HG03135 (cell line): Measurements from ENCODE around the gene NR2C2.
"Not testable (repeated sequence)": the region's sequence is repeated elsewhere in the genome, so short reads cannot be mapped to it uniquely, and the experiment has no call there.

Experiments
- ATAC-seq: cut with Tn5 transposase; IDR thresholded peaks from one replicate; pipeline ENCODE4 v1.9.1; 2021; ENCODE audit warnings: mild to moderate bottlenecking, moderate library complexity; ENCODE audit not compliant: unreplicated experiment

Gene NR2C2

GRCh38 chr3:14957153-14957552 lies 9.8 kb downstream of the NR2C2 start:
- ATAC-seq, result no peak

DNA sequence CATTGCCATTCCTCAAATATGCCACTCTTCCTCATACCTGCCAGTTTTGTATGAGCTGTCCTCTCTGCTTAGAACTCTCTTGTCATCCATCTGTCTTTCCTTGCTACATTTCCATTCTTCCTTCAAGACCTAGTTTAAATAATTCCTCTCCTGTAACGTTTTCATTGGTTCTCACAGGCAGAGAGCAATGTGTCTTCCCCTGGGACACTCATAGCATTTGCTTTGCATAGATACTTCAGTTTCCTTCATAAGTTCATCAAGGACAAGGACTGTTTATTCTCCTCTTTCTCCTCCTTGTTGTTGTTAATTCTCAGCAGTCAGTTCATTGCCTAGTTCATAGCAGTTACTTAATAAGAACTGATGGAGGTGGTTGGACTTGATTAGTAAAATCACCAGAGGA lies 10.5 kb downstream of the NR2C2 start:
- ATAC-seq, result no peak

DNA sequence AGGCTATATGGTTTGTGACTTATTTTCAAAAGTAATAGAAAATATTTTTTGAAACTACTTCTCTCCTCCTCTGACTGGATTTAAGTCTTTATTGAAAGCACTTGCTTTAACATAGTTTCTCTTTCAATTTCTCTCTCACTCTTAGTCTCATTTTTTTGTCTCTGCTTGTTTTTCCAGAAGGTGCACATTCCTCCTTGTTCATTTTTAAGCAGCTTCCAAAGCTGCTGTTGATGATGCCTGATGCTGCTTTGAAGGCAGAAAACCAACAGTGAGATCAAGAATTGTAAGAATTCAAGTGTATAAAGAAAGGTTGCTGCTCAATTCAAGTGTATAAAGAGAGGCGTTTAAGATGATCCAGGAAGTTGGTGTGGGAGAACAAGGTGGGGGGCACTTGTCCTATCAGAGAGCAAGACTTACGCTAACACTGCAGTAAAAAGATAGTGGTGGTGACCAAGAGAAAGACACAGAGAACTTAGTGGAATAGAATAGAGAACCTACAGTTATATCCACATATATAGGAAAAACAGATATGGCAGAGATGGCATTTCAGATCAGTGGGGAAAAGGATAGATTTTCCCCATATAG lies 12.1 kb downstream of the NR2C2 start:
- no peak for ATAC-seq

DNA sequence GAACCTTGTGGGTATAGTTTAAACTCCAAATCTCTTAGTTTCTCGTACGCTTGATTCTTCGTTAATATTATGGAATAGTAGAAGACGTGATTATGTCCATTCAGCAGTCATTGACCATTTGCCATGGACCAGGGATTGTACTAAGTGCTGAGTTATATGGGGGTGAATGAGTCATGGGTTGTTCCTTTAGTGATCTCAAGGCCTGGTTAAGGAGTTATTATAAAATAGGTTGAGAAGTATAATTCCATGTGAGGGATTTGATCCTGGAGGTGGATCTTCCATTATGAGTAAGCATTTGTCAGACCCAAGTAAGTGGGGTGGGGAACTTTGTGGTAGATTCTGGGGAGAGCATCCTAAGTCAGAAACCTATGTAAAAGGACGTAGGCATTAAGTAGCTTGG lies 15.4 kb downstream of the NR2C2 start:
- ATAC-seq, result no peak

- no peak for ATAC-seq
Measured at GRCh38 chr3:14967285-14967684, 19.9 kb downstream of the NR2C2 start.

DNA sequence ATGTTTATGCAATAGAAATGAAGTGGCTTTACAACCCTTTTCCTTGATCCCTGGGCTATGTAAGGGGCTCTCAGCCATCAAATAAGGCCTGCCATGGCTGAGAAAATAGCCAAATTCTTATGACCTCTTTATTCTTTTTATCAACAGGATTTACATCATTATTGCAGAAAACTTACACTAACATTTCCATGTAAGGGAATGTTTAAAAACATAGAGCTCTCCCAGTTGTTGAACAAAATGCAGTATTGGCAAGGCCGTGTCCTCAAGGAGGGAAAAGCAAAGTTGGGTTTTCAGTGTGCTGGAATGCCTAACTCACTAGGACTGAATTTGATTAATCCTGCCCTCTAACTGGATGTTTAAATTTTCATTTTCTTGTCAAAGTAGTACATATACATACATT lies 22.3 kb downstream of the NR2C2 start:
- no peak for ATAC-seq

GRCh38 chr3:14976317-14976716 lies 28.9 kb downstream of the NR2C2 start:
- ATAC-seq, result no peak

GRCh38 chr3:14980689-14981088 lies 33.3 kb downstream of the NR2C2 start:
- peak; percentile 66 for ATAC-seq

DNA sequence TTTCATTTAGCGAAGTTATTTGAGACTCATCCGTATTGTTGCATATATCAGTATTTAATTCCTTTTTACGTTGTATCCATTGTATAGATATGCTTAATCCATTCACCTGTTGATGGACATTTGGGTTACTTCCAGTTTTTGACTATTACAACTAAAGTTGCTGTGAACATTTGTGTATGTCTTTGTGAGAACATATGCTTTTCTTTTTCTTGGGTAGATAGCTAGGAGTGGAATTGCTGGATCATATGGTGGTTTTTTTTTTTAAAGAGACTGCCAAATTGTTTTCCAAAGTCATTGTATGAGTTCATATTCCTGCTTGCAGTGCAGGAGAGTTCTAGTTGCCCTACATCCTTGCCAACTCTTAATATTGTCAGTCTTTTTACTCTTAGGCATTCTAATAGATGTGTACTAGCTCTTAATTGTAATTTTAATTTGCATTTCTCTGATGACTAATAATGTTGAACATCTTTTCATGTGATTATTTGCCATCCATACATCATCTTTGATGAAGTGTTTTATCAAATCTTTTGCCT lies 37.3 kb downstream of the NR2C2 start:
- ATAC-seq, result no peak

DNA sequence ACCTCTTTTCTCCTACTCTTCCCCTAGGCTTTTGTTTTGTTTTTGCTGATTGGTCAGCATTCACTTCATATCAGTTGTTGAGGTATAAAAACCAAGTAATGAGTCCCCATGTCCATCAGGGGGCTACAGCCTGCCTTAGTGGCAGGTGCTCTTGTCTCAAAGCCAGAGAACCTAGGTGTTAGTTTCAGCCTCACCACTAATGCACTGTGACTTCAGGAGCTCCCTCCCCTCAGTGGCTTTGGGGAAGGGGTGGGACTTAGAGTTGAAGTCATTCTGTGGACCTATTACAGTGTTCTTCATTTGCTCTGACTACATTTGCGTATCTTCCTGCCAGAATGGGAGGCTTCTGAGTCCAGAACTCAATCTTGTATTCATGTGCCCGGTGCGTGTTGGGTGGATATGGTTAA lies 41.6 kb downstream of the NR2C2 start:
- ATAC-seq, result peak; percentile 100

- ATAC-seq, result no peak
Measured at GRCh38 chr3:14989943-14990779, 42.8 kb downstream of the NR2C2 start.

DNA sequence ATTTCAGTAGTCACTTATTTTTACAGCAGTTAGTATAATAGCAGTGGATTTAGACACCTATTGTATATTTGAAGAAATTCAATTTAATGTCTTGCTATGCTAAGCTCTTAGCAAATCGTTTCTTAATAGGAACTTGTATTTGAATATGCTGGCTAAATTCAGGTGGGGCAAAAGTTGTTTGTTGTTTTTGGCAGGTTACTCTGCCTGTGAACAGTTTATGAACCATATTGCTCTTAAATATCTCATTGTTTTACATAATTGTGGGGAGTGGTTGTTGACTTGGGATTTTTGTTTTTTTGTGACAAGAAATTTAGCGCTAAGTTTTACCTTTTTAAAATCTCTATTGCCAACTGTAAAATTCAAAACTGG lies 43.4 kb downstream of the NR2C2 start:
- no peak for ATAC-seq

- ATAC-seq, result no peak
Measured at GRCh38 chr3:14991151-14991742, 43.9 kb downstream of the NR2C2 start.

DNA sequence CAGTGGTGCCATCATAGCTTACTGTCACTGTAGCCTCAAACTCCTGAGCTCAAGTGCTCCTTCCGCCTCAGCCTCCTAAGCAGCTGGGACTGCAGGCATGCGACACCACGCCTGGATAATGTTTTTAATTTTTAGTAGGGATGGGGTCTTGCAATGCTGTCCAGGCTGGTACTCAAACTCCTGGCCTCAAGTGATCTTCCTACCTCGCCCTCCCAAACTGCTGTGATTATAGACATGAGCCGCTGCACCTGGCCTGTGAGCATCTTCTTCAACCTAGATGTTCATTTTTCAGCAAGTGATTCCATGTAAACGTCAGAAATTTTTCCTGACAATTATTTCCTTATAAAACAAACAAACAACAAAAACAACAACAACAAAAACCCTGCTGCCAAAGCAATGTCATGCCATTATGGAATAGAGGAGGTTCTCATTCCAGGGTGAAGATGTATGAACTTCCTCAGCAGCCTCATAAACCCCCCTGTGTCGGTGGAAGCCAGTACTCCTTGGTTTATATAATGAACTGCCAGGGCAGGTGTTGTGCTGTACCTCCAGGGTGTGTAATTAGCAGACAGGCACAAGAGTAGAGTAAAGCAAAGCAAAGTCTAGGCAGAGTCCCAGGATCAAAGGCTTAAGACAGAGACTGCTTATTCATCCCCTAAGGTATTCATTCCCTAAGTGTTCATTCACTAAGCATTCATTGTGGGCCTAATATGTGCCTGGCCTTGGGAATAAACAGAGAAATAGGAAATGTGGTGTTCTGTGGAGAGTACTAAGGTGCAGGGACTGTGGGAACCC lies 44.6 kb downstream of the NR2C2 start:
- no peak for ATAC-seq

GRCh38 chr3:14997941-14998340 lies 50.6 kb downstream of the NR2C2 start:
- no peak for ATAC-seq

- not testable (repeated sequence) for ATAC-seq
Measured at GRCh38 chr3:14999182-14999581, 51.8 kb downstream of the NR2C2 start.

DNA sequence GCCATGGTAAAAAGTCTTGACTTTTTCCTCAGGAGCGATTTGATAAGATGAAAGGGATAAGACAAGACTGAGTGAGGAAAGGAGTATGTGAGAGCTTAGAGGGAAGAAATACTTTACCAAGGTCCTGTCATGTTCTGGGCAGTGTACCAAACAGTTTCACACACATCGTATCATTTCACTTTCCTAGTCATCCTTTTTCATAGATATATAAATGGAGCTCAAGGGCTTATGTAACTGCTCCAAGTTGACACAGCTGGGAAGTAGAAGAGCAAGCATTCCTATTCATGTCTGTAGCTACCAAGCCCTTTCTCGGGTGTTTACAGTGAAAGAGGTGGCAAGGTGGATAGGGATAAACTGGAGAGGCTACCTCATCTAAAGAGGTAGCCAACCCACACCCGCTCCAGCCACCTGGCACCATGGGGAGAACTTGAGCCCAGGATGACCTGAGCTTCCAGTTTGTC lies 60.3 kb downstream of the NR2C2 start:
- ATAC-seq, result no peak

DNA sequence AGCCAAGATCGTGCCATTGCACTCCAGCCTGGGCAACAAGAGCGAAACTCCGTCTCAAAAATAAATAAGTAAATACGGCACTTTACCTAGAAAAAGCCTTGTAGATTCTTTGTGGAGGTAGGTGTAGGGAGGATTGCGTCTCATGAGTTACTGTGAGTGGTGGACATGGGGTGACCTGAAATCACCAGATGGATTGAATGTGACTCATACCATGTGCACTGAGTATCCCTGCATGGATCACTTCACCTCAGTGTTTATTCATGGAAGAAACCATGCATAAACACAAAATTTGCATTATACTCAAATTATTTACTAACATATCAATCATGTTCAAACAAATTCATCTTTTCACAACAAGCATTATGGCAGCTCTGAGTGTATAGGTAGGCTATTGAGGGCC lies 61.8 kb downstream of the NR2C2 start:
- ATAC-seq, result no peak

DNA sequence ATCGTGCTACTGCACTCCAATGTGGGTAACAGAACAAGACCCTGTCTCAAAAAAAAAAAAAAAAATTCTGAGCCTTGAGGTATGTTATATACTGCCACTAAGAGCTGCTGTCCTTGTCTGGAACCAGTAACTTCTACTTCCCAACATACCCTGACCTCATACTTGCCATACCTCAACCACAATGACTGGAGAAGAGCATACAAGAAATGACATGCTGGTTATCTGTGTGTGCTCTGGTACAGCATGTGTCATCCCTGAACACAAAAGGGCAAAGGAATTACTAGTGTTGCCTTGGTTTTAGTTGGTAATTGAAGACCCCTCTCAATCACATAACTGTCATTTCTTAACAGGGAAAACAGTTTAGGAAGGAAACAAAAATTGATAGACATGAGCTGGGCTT lies 63.3 kb downstream of the NR2C2 start:
- ATAC-seq, result no peak

DNA sequence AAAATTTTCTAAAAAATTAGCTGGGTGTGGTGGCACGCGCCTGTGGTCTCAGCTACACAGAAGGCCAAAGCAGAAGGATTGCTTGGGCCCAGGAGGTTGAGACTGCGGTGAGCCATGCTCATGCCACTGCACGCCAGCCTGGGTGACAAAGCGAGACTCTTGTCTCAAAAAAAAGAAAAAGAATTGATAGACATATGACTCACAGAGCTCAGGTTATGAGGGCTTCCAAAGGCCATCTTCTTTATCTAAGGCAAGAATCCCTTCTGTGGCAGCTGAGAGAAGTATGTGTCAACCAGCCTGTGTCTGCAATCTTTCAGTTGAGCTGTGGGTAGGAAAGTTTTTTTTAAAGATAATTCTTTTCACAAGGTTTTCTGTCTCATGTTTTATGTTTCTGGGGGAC lies 63.8 kb downstream of the NR2C2 start:
- no peak for ATAC-seq
